ENCODE measurements around the gene TRIAP1. TPM values are rescaled to one million over a fixed set of nuclear protein-coding genes. Genes with fewer than 3 reads are reported as not detected.

Gene TRIAP1
- total RNA-seq, 1 experiment from 2014 or later = 34.5 TPM

DNA sequence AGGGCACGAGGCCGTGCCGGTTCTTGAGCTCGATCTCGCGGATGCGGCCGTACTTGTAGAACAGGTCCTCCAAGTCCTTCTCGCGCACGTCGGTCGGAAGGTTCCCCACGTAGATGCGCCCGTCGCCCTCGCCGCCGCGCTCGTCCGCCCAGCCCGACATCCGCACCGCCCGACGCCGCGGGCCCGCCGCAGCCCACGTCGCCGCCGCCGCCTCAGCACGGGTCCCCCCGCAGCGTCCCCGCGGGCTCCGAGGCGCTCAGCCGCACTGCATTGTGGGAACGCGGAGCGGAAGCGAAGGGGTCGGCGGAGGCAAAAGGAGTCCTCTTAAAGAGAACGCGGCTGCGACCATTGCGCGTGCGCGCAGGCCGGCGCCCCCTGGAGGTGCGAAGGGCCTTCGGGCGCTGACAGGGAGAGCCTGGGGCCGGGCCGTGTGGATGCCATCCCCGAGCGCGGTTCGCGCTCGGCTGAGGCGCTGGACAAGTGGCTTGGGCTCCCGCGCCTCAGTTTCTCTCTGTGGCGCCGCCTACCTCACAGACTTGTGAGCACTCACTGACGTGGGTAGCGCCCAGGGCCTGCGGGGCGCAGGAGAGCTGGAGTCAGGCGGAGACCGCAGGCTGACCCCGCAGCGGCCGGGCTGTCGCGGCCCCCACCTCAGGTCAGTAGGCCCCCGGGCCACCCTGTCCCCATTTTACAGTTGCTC is 23.4 kb upstream of the TRIAP1 start, which contains the start of gene SRSF9:
Gene SRSF9, minus strand, starts transcription at position 299 of the 700 bp plus-strand sequence. Its CDS starts 139 bp downstream, at position 160.
- peaks cover 8% of the 10 kb centered on the region for H3K4me1 Mint-ChIP-seq (ENCODE audit: low read depth, unreplicated experiment)
- Histone ChIP-seq H3K4me1 (peaks cover 5% of the 10 kb centered on the region), H3K27me3 (replicated peaks; ENCODE audit: control insufficient read depth, insufficient read depth, low read length) (no peaks in the 10 kb centered on the region), H3K4me3 (ENCODE audit: low read depth, low read length) (peak within 1 kb of the TSS; percentile 80), H3K9me3 (no peaks in the 10 kb centered on the region), H3K36me3 (ENCODE audit: control insufficient read depth, insufficient read depth, low read length) (no peaks in the 10 kb centered on the region)
- no TSS peak for BruUV-seq (replicated peaks)
- peak within 1 kb of the TSS; percentile 85 for H3K4me3 Mint-ChIP-seq (ENCODE audit: unreplicated experiment)
- peak; percentile 84 to 93 for TF ChIP-seq CTCF (IDR thresholded peaks at IDR 0.05; ENCODE audit: insufficient read depth in 1 of 2, low read depth in 1 of 2, low read length in 1 of 2, severe bottlenecking in 1 of 2, unreplicated experiment in 1 of 2)
- H3K9me3 Mint-ChIP-seq (ENCODE audit: unreplicated experiment) = no peaks in the 10 kb centered on the region
- H3K27me3 Mint-ChIP-seq (ENCODE audit: insufficient read depth, unreplicated experiment) = no peaks in the 10 kb centered on the region
- ChIA-PET POLR2A (interaction anchor here (0.7 to 1.6 kb wide), 3 partner anchors 13 to 112 kb away, joined by 3 to 12 read pairs (median 5); partner anchors contain the start of gene POP5), CTCF (interaction anchor here (0.7 to 1.4 kb wide), 5 partner anchors 25 to 242 kb away, joined by 3 to 5 read pairs (median 4); partner anchors contain the start of gene SIRT4)
- peak; percentile 95 to 97 for DNase-seq
- peak within 1 kb of the TSS; percentile 79 for H3K27ac Mint-ChIP-seq (ENCODE audit: unreplicated experiment)
- intact Hi-C loops (cut with micrococcal nuclease; ENCODE audit: unreplicated experiment) = loop anchor here (1.0 to 5.0 kb wide), 3 partner anchors 23 to 58 kb away; partner anchors contain the start of genes COQ5, DYNLL1, GATC and TRIAP1
- H3K36me3 Mint-ChIP-seq (ENCODE audit: insufficient read depth, unreplicated experiment) = peaks cover 47% of the 10 kb centered on the region

- Mint-ChIP-seq H3K27ac (ENCODE audit: unreplicated experiment) (peak overlapping the region; percentile 79), H3K9me3 (ENCODE audit: unreplicated experiment) (no peaks in the 10 kb centered on the region), H3K36me3 (ENCODE audit: insufficient read depth, unreplicated experiment) (peaks cover 54% of the 10 kb centered on the region), H3K4me3 (ENCODE audit: unreplicated experiment) (peak overlapping the region; percentile 85), H3K27me3 (ENCODE audit: insufficient read depth, unreplicated experiment) (no peaks in the 10 kb centered on the region), H3K4me1 (ENCODE audit: low read depth, unreplicated experiment) (peaks cover 4% of the 10 kb centered on the region)
- Histone ChIP-seq H3K9me3 (no peaks in the 10 kb centered on the region), H3K4me3 (ENCODE audit: low read depth, low read length) (peak overlapping the region; percentile 80), H3K36me3 (ENCODE audit: control insufficient read depth, insufficient read depth, low read length) (no peaks in the 10 kb centered on the region), H3K4me1 (peaks cover 5% of the 10 kb centered on the region), H3K27me3 (replicated peaks; ENCODE audit: control insufficient read depth, insufficient read depth, low read length) (no peaks in the 10 kb centered on the region)
- CTCF ChIA-PET = interaction anchor here (0.7 to 1.2 kb wide), 5 partner anchors 12 to 241 kb away, joined by 3 to 5 read pairs (median 3); no protein-coding TSS in a partner anchor
- POLR2A ChIA-PET = interaction anchor here (0.7 to 1.6 kb wide), 2 partner anchors 12 to 112 kb away, joined by 5 to 12 read pairs; partner anchors contain the start of gene POP5
- peak in 1 of 2 experiments; percentile 41 for DNase-seq
- BruUV-seq (replicated peaks) = no TSS peak
- no peak for TF ChIP-seq CTCF (IDR thresholded peaks at IDR 0.05; ENCODE audit: insufficient read depth in 1 of 2, low read depth in 1 of 2, low read length in 1 of 2, severe bottlenecking in 1 of 2, unreplicated experiment in 1 of 2)
- intact Hi-C loops (cut with micrococcal nuclease; ENCODE audit: unreplicated experiment) = loop anchor here (1.0 to 5.0 kb wide), 3 partner anchors 22 to 58 kb away; partner anchors contain the start of genes COQ5, DYNLL1, GATC and TRIAP1
Measured at GRCh38 chr12:120468821-120469449, 22.8 kb upstream of the TRIAP1 start.

GRCh38 chr12:120468325-120468820 is 22.2 kb upstream of the TRIAP1 start:
- no peaks in the 10 kb centered on the region for H3K9me3 Mint-ChIP-seq (ENCODE audit: unreplicated experiment)
- H3K4me1 Mint-ChIP-seq (ENCODE audit: low read depth, unreplicated experiment) = no peaks in the 10 kb centered on the region
- ChIA-PET POLR2A (interaction anchor here (1.6 kb wide), 1 partner anchor 113 kb away, joined by 5 read pairs; the partner anchor contains the start of gene POP5), CTCF (interaction anchor here (0.6 to 1.2 kb wide), 4 partner anchors 11 to 267 kb away, joined by 3 to 4 read pairs (median 4); no protein-coding TSS in a partner anchor)
- Histone ChIP-seq H3K4me1 (peaks cover 5% of the 10 kb centered on the region; the same call in 1 of the 2 replicates), H3K27me3 (replicated peaks; ENCODE audit: control insufficient read depth, insufficient read depth, low read length) (no peaks in the 10 kb centered on the region), H3K36me3 (ENCODE audit: control insufficient read depth, insufficient read depth, low read length) (0 out of 2 replicates have a peak, but pooled peaks cover 1% of the 10 kb centered on the region), H3K9me3 (no peaks in the 10 kb centered on the region), H3K4me3 (ENCODE audit: low read depth, low read length) (peak overlapping the region; percentile 80)
- intact Hi-C loops (cut with micrococcal nuclease; ENCODE audit: unreplicated experiment) = loop anchor here (2.0 to 5.0 kb wide), 2 partner anchors 22 to 59 kb away; partner anchors contain the start of genes COQ5, GATC and TRIAP1
- TSS peak; percentile 47 for BruUV-seq (replicated peaks)
- peak; percentile 44 to 53 for DNase-seq
- H3K27me3 Mint-ChIP-seq (ENCODE audit: insufficient read depth, unreplicated experiment) = no peaks in the 10 kb centered on the region
- peaks cover 59% of the 10 kb centered on the region for H3K36me3 Mint-ChIP-seq (ENCODE audit: insufficient read depth, unreplicated experiment)
- H3K27ac Mint-ChIP-seq (ENCODE audit: unreplicated experiment) = peak overlapping the region; percentile 79
- TF ChIP-seq CTCF (IDR thresholded peaks at IDR 0.05; ENCODE audit: insufficient read depth in 1 of 2, low read depth in 1 of 2, low read length in 1 of 2, severe bottlenecking in 1 of 2, unreplicated experiment in 1 of 2) = no peak
- H3K4me3 Mint-ChIP-seq (ENCODE audit: unreplicated experiment) = peak overlapping the region; percentile 85

Data from Caco-2 (cell line).